Endothelial cell of umbilical vein (primary cell): ENCODE measurements around the gene MAML3. TPM values are rescaled to one million over a fixed set of nuclear protein-coding genes. Genes with fewer than 3 reads are reported as not detected.
A peak's percentile ranks its signal among the peaks of the same experiment; 100 is the strongest.

Experiments used
- BruUV-seq: library from RNA; stranded (reverse); fragments of 400-500 nt; replicated peaks from 2 replicates; lab custom pipeline; 2021; lab: Mats Ljungman, UMichigan
- CTCF ChIA-PET: fragments of 300-600, 350-600 bp; sonication (Branson Sonifier 250); formaldehyde crosslinking; loops from one replicate; lab custom pipeline; 2021; ENCODE audit warnings: antibody characterized with exemption, inconsistent platforms; lab: Charles Lee
- POLR2A ChIA-PET: fragments of 300-600, 350-600 bp; sonication (Branson Sonifier 250); formaldehyde crosslinking; loops from one replicate; lab custom pipeline; 2021; ENCODE audit warnings: antibody characterized with exemption, inconsistent platforms; lab: Charles Lee
- DNase-seq: peaks from one replicate; pipeline ENCODE4 v3.0.0-alpha.2; 2011; ENCODE audit warnings: low read depth, low spot score
- FAIRE-seq: peaks from 2 replicates; lab custom pipeline; 2011; peaks lifted over from hg19 to GRCh38; lab: Jason Lieb, UNC
- H2AFZ ChIP-seq: 2 replicates; pipeline ENCODE4 v1.6.0; 2012; ENCODE audit warnings: low read depth, low read length, control low read depth, inconsistent platforms
- H3K27ac ChIP-seq: 2 replicates; pipeline ENCODE4 v1.5.1; 2011; ENCODE audit warnings: low read depth, mild to moderate bottlenecking, control low read depth, low read length, moderate library complexity; ENCODE audit not compliant: insufficient read depth
- H3K27me3 ChIP-seq, 2 experiments: 2 replicates each; pipeline versions ENCODE4 v1.6.0 to v1.6.1; 2011; ENCODE audit warnings: low read length in 2 of 2, mixed read lengths in 1 of 2; ENCODE audit not compliant: control insufficient read depth in 2 of 2, insufficient read depth in 2 of 2
- H3K36me3 ChIP-seq, 2 experiments: 2 replicates in 1 of 2; 3 replicates in 1 of 2; pipeline ENCODE4 v1.5.1; 2011; ENCODE audit warnings: low read length in 2 of 2, mild to moderate bottlenecking in 1 of 2, moderate library complexity in 1 of 2; ENCODE audit not compliant: control insufficient read depth in 2 of 2, insufficient read depth in 2 of 2; ENCODE audit errors: extremely low read depth in 1 of 2
- H3K4me1 ChIP-seq: 3 replicates; pipeline ENCODE4 v1.5.1; 2011; ENCODE audit warnings: mild to moderate bottlenecking, low read length; ENCODE audit not compliant: control insufficient read depth, insufficient read depth; ENCODE audit errors: extremely low read depth
- H3K4me2 ChIP-seq: 2 replicates; pipeline ENCODE4 v1.6.1; 2011; ENCODE audit warnings: low read length, control low read depth, mixed read lengths; ENCODE audit not compliant: insufficient read depth
- H3K4me3 ChIP-seq, 3 experiments: fragments of 200-600 bp in 1 of 3; sonication (generic), shearing (Covaris generic) in 1 of 3; replicated peaks in 1 of 3; 2 replicates each; pipeline ENCODE4 v1.5.1; 2011 to 2016; ENCODE audit warnings: control low read depth in 3 of 3, low read length in 3 of 3, mild to moderate bottlenecking in 2 of 3, inconsistent platforms in 1 of 3, low read depth in 1 of 3, moderate library complexity in 1 of 3; ENCODE audit not compliant: insufficient read depth in 1 of 3
- H3K79me2 ChIP-seq: 2 replicates; pipeline ENCODE4 v1.6.0; 2012; ENCODE audit warnings: low read length, inconsistent platforms; ENCODE audit not compliant: control insufficient read depth, insufficient read depth
- H3K9ac ChIP-seq: replicated peaks from 2 replicates; pipeline ENCODE3; 2011; ENCODE audit warnings: low read length, control low read depth; ENCODE audit not compliant: insufficient read depth; ENCODE audit errors: extremely low read depth
- H3K9me1 ChIP-seq: replicated peaks from 3 replicates; pipeline ENCODE4 v1.6.0; 2011; ENCODE audit warnings: mild to moderate bottlenecking, low read length; ENCODE audit not compliant: control insufficient read depth, insufficient read depth; ENCODE audit errors: extremely low read depth
- H3K9me3 ChIP-seq: replicated peaks from 2 replicates; pipeline ENCODE4 v1.5.1; 2012; ENCODE audit warnings: low read length, inconsistent platforms; ENCODE audit not compliant: control insufficient read depth, insufficient read depth
- H4K20me1 ChIP-seq: replicated peaks from 2 replicates; pipeline ENCODE3; 2011; ENCODE audit warnings: mild to moderate bottlenecking, low read length; ENCODE audit not compliant: control insufficient read depth, insufficient read depth; ENCODE audit errors: extremely low read depth
- EZH2 ChIP-seq: IDR thresholded peaks from 2 replicates; pipeline ENCODE4 v1.6.1; 2012; ENCODE audit warnings: borderline replicate concordance, low read depth, mild to moderate bottlenecking, moderate library complexity, low read length, inconsistent platforms; ENCODE audit not compliant: severe bottlenecking
- FOS ChIP-seq: IDR thresholded peaks from 2 replicates; pipeline ENCODE4 v1.6.1; 2011; ENCODE audit warnings: mild to moderate bottlenecking, low read length, moderate library complexity, borderline replicate concordance; ENCODE audit not compliant: insufficient read depth
- GATA2 ChIP-seq: IDR thresholded peaks from 2 replicates; pipeline ENCODE4 v1.7.0; 2011; ENCODE audit warnings: low read depth, mild to moderate bottlenecking, moderate library complexity, mixed read lengths, low read length; ENCODE audit not compliant: insufficient read length, insufficient read depth
- JUN ChIP-seq: IDR thresholded peaks from 2 replicates; pipeline ENCODE4 v1.6.1; 2011; ENCODE audit warnings: borderline replicate concordance, low read depth; ENCODE audit not compliant: insufficient read length, insufficient read depth
- MYC ChIP-seq: IDR thresholded peaks from one replicate; pipeline ENCODE4 v1.6.1; 2011; ENCODE audit warnings: mild to moderate bottlenecking, low read depth, low read length
- POLR2A ChIP-seq: IDR thresholded peaks from 2 replicates; pipeline ENCODE4 v1.6.1; 2012; ENCODE audit warnings: low read depth, mild to moderate bottlenecking, control low read depth, low read length
- POLR2AphosphoS5 ChIP-seq: IDR thresholded peaks from 2 replicates; pipeline ENCODE4 v1.6.1; 2012; ENCODE audit warnings: low read depth, mild to moderate bottlenecking, control low read depth, low read length, moderate library complexity; ENCODE audit not compliant: insufficient read depth
- dilution Hi-C: fragments of 300-500 bp; cut with MboI; formaldehyde crosslinking; loops from one replicate; pipeline ENCODE4 v1.15.0; 2019; ENCODE audit warnings: low sequenced_read_pairs; ENCODE audit not compliant: extremely low pct_ligation_motif_present
- intact Hi-C: fragments of 100-400 bp; cut with micrococcal nuclease; formaldehyde crosslinking; loops from one replicate; pipeline ENCODE4 v1.10.0; 2022
- polyA plus RNA-seq, 4 experiments: library from polyadenylated mRNA; depleted of rRNA in 3 of 4; stranded (reverse) in 3 of 4; unstranded in 1 of 4; fragments of >200 nt; gene quantifications; 2 replicates each; pipeline versions ENCODE4 v1.2.1 to v1.2.3, GENCODE V29; 2011 to 2012; ENCODE audit warnings: missing spikeins in 1 of 4
- total RNA-seq: library from RNA; stranded (reverse); gene quantifications from 2 replicates; pipeline ENCODE4 v1.2.3, GENCODE V29; 2021
- TF ChIP-seq, protein P1 (sequence below): IDR thresholded peaks from 2 replicates; pipeline ENCODE4 v1.6.1; 2011; ENCODE audit not compliant: insufficient read depth, insufficient read length
- TF ChIP-seq, protein P2 (sequence below), 2 donors: IDR thresholded peaks; 1 replicate in 1 of 2; 2 replicates in 1 of 2; pipeline ENCODE4 v1.5.1; 2011; ENCODE audit warnings: low read length in 2 of 2, mild to moderate bottlenecking in 2 of 2, moderate library complexity in 2 of 2, control low read depth in 1 of 2, inconsistent platforms in 1 of 2, low read depth in 1 of 2; ENCODE audit not compliant: insufficient read depth in 1 of 2; ENCODE audit errors: extremely low read depth in 1 of 2

Gene MAML3
- total and polyA plus RNA-seq, 2 donors (not counting 3 experiments of a cell fraction or from before 2014, with no cell fraction given), result 14.0 to 20.3 TPM

DNA sequence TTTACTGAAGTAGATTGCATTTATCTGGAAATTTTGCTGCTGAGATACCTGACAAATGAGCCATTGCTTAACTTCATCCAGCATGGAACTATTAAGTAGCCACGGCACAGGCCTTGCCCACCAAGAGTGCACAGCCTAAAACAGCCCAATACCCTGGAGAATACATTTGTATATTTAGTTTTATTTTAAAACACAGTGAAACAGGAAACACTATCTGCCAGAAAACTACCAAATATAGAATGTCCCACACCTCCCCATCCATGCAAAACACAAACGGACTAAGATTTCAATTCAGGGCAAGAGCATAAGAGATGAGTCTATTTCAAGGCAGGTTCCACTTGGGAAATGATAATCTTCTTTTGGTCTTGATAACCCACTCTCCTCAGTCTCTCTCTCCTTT is 57.1 kb downstream of the MAML3 start:
- H4K20me1 ChIP-seq, result no peaks in the 10 kb centered on the region
- H3K27ac ChIP-seq, result peak overlapping the region; percentile 100

More for the DNA sequence above, 57.1 kb downstream of the MAML3 start:
- Histone ChIP-seq H3K36me3 (no peaks in the 10 kb centered on the region), H3K4me3 (no peak overlapping the region), H3K27me3 (no peaks in the 10 kb centered on the region), H3K9me1 (no peaks in the 10 kb centered on the region), H3K4me2 (peak overlapping the region; percentile 98), H3K9ac (peak overlapping the region; percentile 99), H3K9me3 (no peaks in the 10 kb centered on the region), H2AFZ (no peak overlapping the region), H3K4me1 (peaks cover 93% of the 10 kb centered on the region), H3K79me2 (peaks cover 35% of the 10 kb centered on the region)
- DNase-seq (no peak), FAIRE-seq (no peak)
- dilution Hi-C loops (no loop called here), intact Hi-C loops (loop anchor here (1.0 to 10.0 kb wide), 4 partner anchors 54 to 1082 kb away; partner anchors contain the start of gene NOCT)
- POLR2A ChIA-PET, result interaction anchor here (1.2 kb wide), 1 partner anchor 54 kb away, joined by 4 read pairs; no protein-coding TSS in a partner anchor
- TF ChIP-seq, protein P1, sequence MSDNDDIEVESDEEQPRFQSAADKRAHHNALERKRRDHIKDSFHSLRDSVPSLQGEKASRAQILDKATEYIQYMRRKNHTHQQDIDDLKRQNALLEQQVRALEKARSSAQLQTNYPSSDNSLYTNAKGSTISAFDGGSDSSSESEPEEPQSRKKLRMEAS, result no peak
- no peak for TF ChIP-seq JUN
- TF ChIP-seq POLR2AphosphoS5, result no peak
- TF ChIP-seq MYC, result no peak
- no peak for TF ChIP-seq POLR2A
- TF ChIP-seq, protein P2, sequence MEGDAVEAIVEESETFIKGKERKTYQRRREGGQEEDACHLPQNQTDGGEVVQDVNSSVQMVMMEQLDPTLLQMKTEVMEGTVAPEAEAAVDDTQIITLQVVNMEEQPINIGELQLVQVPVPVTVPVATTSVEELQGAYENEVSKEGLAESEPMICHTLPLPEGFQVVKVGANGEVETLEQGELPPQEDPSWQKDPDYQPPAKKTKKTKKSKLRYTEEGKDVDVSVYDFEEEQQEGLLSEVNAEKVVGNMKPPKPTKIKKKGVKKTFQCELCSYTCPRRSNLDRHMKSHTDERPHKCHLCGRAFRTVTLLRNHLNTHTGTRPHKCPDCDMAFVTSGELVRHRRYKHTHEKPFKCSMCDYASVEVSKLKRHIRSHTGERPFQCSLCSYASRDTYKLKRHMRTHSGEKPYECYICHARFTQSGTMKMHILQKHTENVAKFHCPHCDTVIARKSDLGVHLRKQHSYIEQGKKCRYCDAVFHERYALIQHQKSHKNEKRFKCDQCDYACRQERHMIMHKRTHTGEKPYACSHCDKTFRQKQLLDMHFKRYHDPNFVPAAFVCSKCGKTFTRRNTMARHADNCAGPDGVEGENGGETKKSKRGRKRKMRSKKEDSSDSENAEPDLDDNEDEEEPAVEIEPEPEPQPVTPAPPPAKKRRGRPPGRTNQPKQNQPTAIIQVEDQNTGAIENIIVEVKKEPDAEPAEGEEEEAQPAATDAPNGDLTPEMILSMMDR (IDR thresholded peaks at IDR 0.05; ENCODE audit: extremely low read depth in 1 of 2, insufficient read depth in 1 of 2, low read depth in 1 of 2, low read length in 2 of 2), result no peak
- TF ChIP-seq EZH2, result no peak
- TF ChIP-seq FOS, result no peak
- TF ChIP-seq GATA2, result no peak
- CTCF ChIA-PET, result interaction anchor here (1.2 kb wide), 1 partner anchor 156 kb away, joined by 3 read pairs; no protein-coding TSS in a partner anchor
- BruUV-seq, result no TSS peak
